HL-60 (cell line): Measurements from ENCODE around the gene TMEM82.

Source experiments
- DNase-seq, 2 experiments: peaks; one replicate each; pipeline ENCODE4 v3.0.0-alpha.2; 2010 to 2020; ENCODE audit warnings: low read depth in 1 of 2, low spot score in 1 of 2
- H3K27ac ChIP-seq: fragments of 250-450 bp; sonication (Bioruptor Pico); replicated peaks from 2 replicates; pipeline ENCODE4 v1.5.1; 2020; ENCODE audit warnings: mild to moderate bottlenecking, moderate library complexity
- H3K27me3 ChIP-seq: fragments of 250-450 bp; sonication (Bioruptor Pico); 2 replicates; pipeline ENCODE4 v1.5.1; 2021; ENCODE audit warnings: mild to moderate bottlenecking, moderate library complexity; ENCODE audit not compliant: insufficient read depth, poor library complexity, severe bottlenecking
- H3K4me3 ChIP-seq: replicated peaks from 2 replicates; pipeline ENCODE4 v1.5.1; 2011; ENCODE audit warnings: mild to moderate bottlenecking, control low read depth, low read length; ENCODE audit not compliant: insufficient read depth
- GABPA ChIP-seq: IDR thresholded peaks from 2 replicates; pipeline ENCODE4 v1.6.1; 2012; ENCODE audit warnings: low read depth
- POLR2AphosphoS5 ChIP-seq: IDR thresholded peaks from 2 replicates; pipeline ENCODE4 v1.6.1; 2012; ENCODE audit warnings: low read depth
- SPI1 ChIP-seq: IDR thresholded peaks from 2 replicates; pipeline ENCODE4 v1.6.1; 2012; ENCODE audit warnings: low read depth, mild to moderate bottlenecking, borderline replicate concordance
- TF ChIP-seq, protein P1 (sequence below): IDR thresholded peaks from 2 replicates; pipeline ENCODE4 v1.6.1; 2012; ENCODE audit warnings: low read depth; ENCODE audit not compliant: insufficient replicate concordance
- TF ChIP-seq, protein P2 (sequence below): IDR thresholded peaks from one replicate; pipeline ENCODE4 v1.5.1; 2011; ENCODE audit warnings: low read length, control low read depth, inconsistent platforms; ENCODE audit not compliant: insufficient read depth

The TMEM82 gene

GRCh38 chr1:15768388-15768787, 26.1 kb downstream of the TMEM82 start:
- no peak for DNase-seq
- H3K4me3 ChIP-seq = no peak overlapping the region
- TF ChIP-seq SPI1 = no peak
- no peak for TF ChIP-seq GABPA
- TF ChIP-seq, protein P1, sequence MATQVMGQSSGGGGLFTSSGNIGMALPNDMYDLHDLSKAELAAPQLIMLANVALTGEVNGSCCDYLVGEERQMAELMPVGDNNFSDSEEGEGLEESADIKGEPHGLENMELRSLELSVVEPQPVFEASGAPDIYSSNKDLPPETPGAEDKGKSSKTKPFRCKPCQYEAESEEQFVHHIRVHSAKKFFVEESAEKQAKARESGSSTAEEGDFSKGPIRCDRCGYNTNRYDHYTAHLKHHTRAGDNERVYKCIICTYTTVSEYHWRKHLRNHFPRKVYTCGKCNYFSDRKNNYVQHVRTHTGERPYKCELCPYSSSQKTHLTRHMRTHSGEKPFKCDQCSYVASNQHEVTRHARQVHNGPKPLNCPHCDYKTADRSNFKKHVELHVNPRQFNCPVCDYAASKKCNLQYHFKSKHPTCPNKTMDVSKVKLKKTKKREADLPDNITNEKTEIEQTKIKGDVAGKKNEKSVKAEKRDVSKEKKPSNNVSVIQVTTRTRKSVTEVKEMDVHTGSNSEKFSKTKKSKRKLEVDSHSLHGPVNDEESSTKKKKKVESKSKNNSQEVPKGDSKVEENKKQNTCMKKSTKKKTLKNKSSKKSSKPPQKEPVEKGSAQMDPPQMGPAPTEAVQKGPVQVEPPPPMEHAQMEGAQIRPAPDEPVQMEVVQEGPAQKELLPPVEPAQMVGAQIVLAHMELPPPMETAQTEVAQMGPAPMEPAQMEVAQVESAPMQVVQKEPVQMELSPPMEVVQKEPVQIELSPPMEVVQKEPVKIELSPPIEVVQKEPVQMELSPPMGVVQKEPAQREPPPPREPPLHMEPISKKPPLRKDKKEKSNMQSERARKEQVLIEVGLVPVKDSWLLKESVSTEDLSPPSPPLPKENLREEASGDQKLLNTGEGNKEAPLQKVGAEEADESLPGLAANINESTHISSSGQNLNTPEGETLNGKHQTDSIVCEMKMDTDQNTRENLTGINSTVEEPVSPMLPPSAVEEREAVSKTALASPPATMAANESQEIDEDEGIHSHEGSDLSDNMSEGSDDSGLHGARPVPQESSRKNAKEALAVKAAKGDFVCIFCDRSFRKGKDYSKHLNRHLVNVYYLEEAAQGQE = no peak
- TF ChIP-seq POLR2AphosphoS5 = no peak
- TF ChIP-seq, protein P2, sequence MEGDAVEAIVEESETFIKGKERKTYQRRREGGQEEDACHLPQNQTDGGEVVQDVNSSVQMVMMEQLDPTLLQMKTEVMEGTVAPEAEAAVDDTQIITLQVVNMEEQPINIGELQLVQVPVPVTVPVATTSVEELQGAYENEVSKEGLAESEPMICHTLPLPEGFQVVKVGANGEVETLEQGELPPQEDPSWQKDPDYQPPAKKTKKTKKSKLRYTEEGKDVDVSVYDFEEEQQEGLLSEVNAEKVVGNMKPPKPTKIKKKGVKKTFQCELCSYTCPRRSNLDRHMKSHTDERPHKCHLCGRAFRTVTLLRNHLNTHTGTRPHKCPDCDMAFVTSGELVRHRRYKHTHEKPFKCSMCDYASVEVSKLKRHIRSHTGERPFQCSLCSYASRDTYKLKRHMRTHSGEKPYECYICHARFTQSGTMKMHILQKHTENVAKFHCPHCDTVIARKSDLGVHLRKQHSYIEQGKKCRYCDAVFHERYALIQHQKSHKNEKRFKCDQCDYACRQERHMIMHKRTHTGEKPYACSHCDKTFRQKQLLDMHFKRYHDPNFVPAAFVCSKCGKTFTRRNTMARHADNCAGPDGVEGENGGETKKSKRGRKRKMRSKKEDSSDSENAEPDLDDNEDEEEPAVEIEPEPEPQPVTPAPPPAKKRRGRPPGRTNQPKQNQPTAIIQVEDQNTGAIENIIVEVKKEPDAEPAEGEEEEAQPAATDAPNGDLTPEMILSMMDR = no peak
- peaks cover 9% of the 10 kb centered on the region for H3K27me3 ChIP-seq
- H3K27ac ChIP-seq = no peak overlapping the region

- TF ChIP-seq POLR2AphosphoS5 = no peak
- TF ChIP-seq GABPA = no peak
- TF ChIP-seq, protein P2 = no peak
- TF ChIP-seq, protein P1 = no peak
- TF ChIP-seq SPI1 = no peak
- Histone ChIP-seq H3K27me3 (no peaks in the 10 kb centered on the region), H3K4me3 (no peak overlapping the region), H3K27ac (no peak overlapping the region)
- DNase-seq = no peak
These were observed 28.1 kb downstream of the TMEM82 start for GRCh38 chr1:15770313-15770962.

- no peak for DNase-seq
- no peak overlapping the region for H3K27ac ChIP-seq
- no peak for TF ChIP-seq POLR2AphosphoS5
- no peak for TF ChIP-seq GABPA
- TF ChIP-seq, protein P2 = no peak
- TF ChIP-seq, protein P1 = no peak
- TF ChIP-seq SPI1 = no peak
- H3K27me3 ChIP-seq = no peaks in the 10 kb centered on the region
- no peak overlapping the region for H3K4me3 ChIP-seq
These were observed 29.7 kb downstream of the TMEM82 start for GRCh38 chr1:15771836-15772515.
